ENCODE data around the gene CNDP2.

The CNDP2 gene

DNA sequence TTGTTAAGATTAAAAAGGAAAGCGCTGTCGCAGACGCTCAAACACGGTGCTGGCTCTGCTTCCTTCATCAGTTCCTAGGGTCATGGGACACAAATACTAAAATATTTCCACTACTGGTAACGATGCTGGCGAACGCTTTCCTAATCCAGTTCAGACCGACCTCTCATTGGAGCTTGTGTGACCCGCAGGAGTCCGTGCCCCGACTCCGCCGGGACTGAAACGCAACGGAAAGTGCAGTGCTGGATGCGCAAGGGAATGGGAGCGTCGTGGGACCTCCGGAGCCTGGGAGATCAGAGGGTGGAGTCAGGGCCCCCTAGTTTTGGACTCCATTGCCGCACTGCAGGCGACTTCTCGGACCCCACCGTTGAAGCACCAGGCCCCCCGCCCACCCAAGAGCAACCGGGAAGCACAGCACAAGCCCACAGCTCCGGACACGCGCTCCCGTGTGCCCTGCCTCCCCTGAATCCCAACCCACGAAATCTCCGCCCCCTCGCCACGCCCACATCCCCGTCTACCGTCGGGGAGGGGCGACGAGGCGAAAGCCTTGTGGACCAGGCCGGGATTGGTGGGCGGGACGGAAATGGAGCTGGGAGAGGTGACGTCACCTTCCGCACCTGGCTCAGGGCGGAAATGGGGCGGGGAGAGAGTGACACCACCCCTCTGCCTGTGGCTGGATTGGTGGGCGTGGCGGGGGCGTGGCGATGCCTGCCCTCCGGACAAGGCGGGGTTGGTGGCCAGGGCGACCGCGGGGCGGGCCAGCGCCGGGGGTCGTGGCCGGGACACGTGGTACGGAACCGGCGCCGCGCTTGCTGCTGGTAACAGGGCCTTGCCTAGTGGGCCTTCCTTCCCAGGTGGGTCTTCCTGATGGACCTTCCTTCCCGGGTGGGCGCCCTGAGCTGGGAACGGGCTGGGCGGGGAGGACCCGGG lies at the start of gene CNDP2:
TSS of gene CNDP2 (plus strand) at position 783 of the 927 bp plus-strand sequence. CDS start 3,611 bp downstream, outside the sequence.
- peak; percentile 98 for DNase-seq (ENCODE audit: low read depth)

DNA sequence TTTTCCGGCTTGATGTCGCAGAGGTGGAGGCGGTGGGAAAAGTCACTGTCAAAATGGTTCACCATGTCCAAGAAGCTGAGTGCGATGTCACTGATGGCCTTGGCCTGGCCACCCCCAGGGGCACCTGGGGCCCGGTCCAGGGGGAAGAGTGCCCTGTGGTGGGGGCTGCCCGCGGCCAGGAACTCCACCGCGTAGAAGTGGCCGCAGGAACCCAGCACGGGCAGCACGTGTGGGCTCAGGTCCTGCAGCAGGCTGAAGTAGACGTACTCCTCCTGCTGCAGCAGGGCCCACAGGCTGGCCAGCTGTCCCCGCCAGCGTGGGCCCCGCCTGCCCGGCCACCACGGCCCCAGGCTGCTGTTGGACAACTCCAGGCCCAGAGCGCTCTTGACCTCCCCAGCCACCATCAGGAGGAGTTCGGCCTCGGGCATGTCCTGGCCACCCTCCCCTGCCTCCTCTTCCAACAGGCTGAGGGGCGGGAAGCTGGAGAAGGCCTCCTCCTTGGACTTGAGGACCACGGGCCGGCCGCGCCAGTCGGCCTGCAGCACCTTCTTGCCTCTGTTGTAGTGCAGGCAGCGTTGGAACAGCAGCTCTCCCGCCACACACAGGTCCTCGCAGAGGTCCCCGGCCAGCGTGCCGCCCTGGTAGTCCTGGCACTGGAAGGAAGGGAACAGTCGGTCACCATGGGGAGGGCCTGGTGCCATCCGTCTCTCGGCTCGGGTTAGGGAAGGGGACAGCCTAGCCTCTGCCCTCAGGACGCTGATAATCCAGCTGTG lies 49.3 kb upstream of the CNDP2 start:
- no peak for DNase-seq (ENCODE audit: low read depth)

DNA sequence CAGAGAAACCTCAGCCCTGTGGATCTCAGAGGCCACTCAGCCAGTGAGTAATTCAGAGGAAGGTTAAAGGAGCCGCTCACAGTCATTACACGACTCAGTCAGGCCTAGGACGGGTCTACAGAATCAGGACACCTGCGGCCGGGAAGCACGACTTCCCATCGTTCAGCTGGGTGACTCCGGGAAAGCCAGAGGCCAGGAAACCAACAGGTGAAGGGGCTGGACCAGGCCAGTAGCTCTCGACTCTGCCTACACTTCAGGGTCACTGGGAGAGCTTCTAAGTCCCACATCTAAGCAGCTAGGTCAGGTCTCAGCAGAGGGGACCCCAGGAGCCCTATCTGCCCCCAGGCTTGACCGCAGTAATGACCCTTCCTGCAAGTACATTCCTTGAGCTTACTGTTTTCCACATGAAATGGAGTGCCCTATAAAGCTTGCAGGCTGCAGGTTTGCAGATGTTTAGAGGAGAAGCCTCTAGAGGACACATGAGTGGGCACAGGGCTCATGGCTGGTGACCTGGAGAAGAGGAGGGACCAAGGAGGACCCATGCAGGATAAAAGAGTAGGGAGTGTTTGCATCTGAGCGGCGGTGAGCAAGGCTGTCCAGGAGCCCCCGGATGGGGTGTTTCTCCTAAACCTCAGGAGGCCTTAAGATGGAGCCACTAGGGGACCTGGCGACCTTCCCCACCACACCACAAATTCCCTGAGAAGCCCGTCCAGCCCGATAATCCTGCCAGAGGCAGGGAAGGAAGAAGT lies 48.6 kb upstream of the CNDP2 start:
- DNase-seq (ENCODE audit: low read depth), result no peak

DNA sequence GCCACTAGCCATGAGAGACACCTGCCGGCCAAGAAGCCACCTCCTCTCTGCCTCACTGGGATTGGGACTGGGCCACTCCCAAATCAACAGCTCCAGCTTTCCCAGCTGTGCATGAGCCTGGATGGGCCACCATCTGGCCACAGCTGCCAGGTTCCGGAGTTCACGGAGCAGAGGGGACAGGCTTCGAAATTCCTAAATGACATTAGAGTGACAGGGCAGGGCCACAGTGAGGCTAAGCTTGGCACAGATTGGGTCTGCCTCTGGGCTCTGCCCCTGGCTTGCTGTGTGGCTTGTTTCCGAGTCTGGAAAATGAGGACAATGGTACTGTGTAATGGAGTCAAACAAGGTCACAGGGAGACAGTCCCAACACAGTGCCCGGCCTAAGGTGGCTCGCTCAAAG lies 45.5 kb upstream of the CNDP2 start:
- no peak for DNase-seq (ENCODE audit: low read depth)

DNA sequence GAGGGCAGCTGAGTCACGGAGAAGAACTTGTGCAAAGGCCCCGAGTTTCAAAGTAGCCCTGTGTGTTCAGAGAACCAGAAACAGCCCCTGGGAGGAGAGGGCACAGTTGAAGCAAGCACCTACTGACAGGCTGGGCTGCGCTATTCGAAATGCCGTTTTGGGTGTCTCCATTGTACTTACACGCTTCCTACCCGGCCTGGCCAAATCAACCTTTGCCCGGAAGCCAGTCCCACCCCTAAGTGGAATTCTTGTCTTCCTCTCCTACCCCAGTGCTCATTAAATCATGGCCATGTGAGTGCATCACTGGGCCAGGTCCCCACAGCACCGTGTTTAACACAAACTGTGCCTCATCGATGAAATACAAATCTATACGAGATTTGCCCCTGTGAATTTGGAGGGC lies 45.0 kb upstream of the CNDP2 start:
- no peak for DNase-seq (ENCODE audit: low read depth)

DNA sequence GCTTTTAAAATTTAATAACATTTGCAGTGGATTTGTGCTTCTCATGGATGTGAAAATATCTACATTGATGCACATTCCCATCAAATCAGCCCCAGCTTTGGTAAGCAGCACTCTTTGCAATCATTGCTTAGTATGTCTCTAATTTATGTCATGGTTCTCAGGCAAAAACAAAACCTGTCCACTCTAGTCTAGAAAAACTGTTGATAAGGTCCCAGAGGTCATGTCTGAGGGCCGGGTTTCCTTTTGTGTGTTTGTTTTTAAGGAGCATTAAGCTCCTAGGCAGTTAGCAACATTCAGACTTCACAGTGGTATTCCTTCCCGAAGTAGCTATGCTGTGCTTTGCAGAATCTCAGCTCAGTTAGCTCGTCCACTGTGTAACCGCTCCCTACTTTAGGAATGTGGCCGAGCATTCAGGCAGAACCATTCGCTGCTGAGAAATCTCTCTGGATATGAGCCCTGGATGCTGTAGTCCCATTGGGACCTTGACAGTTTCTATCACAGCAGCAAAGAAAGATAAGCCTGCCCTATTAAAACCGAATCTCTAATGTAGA lies 43.1 kb upstream of the CNDP2 start:
- no peak for DNase-seq (ENCODE audit: low read depth)

DNA sequence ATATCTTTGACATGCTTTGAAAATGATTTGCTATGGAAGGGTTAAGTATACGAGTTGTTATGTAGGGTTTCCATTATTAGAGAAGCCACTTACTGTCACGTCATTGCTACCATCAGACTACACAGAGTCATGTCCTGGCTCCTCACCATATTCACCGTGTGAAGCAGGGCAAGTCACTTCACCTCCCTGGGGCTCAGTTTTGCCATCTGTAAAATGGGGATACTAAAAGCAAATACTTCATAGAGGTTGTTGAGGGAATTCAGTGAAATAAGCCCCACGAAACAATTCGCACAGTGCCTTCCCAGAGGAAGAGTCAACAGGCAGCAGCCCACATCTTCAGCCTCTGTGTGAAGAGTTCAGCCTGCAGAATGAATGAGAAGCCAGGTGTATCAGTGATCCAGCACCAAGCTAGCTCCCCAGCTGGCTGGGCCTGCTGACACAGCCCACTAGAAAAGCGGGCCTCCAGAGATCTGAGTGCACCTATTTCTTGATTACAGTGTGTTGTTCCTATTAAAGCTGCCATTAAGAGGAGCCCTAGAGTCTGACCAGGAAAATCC lies 42.4 kb upstream of the CNDP2 start:
- no peak for DNase-seq (ENCODE audit: low read depth)

DNA sequence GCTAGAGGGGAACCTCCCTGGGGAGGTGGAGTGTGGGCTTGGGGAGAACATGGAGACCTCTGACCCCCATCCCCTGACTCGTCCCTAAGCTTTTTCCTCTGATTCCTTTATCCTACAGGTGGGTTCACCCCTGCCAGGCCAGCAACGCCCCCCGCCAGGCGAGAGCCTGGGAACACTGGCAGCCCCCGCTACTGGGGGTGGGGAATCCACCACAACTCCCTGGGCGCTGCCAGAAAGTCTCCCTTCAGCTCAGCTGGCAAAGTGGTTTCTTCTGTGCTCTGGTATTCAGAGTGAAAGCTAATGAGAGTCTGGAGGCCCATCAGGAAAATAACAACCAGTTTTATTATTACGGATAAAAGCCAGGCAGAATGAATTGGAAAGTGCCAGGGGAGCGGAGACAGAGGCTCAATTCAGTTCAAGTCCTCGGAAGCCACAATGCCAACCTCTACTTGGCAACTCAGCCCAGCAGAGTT lies 41.8 kb upstream of the CNDP2 start:
- no peak for DNase-seq (ENCODE audit: low read depth)

DNA sequence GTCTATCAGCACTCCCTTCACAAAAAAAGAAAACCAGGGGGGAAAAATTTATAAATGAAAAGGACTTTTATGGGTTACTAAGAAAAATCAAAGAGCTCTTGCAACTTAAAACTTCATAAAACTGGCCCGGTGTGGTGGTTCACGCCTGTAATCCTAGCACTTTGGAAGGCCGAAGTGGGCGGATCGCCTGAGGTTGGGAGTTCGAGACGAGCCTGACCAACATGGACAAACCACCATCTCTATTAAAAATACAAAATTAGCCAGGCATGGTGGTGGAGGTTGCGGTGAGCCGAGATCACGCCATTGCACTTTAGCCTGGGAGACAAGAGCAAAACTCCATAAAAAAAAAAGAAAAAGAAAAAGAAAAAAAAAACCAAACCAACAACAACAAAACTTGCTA lies 40.8 kb upstream of the CNDP2 start:
- DNase-seq (ENCODE audit: low read depth), result no peak

DNA sequence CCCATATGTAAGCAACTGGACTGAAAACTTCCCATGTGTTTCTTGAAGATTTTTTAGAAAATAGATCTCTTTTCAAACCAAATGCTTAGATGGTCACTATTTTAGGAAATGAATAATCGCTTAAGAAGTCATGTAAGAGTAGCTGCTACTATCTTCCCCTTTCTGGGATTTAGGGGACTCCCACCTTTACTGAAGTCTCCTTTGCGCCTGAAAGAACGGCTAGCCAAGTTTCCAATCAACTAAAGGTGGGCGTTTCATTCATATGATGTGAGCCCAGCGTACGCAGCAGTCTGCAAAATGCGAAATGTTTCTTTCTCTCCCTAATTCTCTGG lies 40.2 kb upstream of the CNDP2 start:
- no peak for DNase-seq (ENCODE audit: low read depth)

DNA sequence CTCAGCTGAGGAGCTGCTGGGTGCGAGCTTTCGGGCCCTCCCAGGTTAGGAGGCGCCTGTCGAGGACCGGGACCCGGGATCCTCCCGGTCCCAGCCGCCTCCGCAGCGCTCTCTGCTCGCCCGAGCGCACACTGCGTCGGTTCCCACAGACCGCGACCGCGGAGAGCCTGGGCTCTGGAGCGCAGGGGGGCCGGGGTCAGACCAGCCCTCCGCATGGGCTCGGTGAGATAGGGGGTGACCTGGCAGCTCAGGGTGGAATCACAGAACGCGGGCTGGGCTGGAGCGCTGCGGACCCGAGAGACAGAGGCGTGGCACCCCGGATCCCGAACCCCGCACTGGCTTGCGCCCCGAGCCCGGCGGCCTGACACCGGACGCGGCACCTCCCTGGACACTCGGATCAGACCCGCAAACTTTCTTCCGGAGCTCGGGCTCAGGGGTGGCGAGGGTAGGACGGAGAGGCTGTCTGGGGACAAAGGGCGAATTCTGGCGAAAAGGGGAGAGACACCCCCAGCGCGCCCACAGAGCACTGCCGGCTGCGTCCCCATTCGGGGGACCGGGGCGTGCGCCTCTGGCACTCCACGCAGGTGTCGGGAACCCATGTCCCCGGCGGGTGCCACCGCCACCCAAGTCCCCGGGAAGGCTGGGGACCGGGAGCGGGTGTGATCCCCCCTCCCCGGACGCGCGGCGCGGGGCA lies 39.7 kb upstream of the CNDP2 start:
- no peak for DNase-seq (ENCODE audit: low read depth)

DNA sequence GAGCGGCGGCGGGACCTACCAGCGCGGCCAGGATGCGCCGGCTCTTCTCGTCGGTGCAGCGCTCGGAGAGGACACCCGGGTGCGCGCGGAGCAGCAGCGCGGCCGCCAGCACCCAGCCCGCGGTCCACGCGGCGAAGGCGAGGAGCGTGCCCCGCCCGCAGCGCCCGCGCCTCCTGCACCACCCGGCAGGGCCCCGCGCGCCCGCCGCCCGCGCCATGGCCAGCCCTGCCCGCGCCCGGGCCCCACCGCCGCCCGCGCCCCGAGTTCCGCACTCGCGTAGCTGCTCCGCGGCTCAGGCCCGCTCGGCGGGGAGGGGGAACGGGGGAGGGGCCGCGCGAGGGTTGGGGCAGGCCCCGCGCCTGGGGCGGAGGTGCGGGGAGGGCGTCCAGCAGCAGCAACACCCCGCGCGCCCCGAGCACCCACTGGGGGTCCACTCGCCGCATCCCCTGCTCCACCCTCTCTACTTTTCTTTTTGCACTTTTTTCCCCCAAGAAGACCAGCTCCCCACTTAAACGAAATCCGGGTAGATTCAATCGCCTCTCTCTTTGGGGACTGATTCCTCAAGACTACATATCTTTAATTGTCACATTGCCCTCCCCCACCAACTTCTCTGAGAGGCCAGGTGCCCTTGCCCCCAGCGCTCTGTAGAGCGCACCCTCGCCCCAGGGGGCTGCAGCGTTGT lies 39.0 kb upstream of the CNDP2 start, which contains the start of gene DIPK1C:
TSS of gene DIPK1C (minus strand) at position 266 of the 682 bp plus-strand sequence. CDS start at position 217, 49 bp downstream.
- no peak for DNase-seq (ENCODE audit: low read depth)

DNA sequence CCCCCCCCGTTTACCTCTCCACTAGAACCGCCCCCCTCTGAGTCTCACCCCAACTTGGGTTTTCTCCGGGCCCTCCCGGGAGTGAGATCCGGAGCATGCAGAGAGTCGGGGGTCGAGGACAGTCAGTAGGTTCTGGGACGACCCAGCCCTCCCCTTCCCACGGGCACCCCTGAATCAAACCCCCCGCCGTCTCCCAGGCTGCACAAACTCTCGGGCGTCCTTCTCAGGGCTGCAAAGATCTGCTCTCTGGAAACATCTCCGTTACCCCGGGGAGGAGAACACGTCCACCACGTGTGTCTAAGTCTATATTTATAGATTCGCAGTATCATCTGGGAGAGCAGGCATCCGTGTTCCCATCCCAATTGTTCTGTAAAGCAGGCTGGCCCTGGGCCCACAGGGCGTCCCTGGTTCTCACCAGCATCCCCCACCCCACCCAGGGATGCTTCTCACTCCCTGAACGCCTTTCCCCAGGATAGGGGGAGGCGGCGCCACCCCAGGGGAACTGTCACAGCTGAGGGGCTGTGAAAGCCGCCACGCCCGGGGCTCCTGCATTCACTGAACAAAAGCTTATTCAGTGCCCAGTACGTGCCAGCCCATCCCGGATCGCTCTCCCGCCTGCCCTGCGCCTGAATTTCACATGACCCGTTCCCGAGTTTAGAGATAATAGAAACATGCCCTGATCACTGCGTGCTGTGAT lies 38.3 kb upstream of the CNDP2 start:
- no peak for DNase-seq (ENCODE audit: low read depth)

DNA sequence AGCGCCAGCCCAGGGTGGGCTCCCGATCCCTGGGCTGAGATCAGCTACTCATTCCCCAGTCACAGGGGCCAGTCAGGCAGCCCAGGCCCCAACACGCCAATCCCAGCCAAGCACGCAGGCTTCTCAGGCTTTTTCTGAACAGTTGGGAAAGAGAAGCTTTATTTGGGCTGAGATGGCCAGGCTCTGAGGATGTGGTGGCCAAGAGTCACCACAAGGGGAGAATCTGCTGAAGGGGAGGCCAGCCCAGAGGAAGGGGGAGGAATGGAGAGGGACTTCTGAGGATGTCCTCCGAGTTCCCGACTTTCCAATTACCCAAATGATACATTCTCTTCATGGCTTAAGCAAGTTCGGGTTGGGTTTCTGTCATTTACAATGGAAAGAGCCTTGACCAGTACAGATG lies 36.3 kb upstream of the CNDP2 start:
- no peak for DNase-seq (ENCODE audit: low read depth)

DNA sequence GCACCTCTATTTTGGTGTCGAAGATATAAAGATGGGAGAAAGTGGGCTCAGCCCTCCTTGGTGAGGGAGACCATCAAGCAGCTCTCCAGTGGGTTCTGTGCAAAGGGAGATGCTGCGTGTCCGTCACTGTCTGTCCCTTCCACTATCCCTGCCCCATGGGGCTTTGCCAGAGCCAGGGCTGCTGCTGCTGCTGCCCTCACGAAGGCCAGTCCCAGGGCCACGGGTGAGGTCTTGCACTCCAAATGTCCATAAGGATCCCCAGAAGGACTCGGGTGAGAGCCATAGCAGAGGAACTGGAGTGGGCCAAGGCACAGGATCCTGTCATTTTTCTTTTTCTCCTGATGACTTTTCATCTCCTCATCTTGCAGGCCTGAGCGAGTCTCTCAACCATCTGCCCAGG lies 35.3 kb upstream of the CNDP2 start:
- DNase-seq (ENCODE audit: low read depth), result no peak

DNA sequence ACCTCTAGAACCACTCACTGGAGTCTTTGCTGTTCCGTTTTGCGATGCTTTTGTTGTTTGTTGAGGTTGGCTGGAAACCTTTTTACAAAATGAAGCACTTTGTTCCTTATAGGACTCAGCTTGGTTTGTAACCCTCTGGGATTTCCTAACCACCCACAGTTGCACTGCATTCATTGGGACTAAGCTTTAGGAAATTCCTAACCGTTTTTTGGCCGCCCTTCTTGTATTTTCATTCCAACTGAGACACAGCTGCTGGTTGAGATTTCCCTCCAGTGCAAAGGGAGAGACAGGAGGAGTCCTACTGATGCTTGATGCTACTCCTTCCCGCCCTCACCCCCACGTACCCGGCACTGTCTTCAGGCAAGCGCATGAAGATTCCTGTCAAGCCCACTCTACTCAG lies 32.9 kb upstream of the CNDP2 start:
- DNase-seq (ENCODE audit: low read depth), result no peak

DNA sequence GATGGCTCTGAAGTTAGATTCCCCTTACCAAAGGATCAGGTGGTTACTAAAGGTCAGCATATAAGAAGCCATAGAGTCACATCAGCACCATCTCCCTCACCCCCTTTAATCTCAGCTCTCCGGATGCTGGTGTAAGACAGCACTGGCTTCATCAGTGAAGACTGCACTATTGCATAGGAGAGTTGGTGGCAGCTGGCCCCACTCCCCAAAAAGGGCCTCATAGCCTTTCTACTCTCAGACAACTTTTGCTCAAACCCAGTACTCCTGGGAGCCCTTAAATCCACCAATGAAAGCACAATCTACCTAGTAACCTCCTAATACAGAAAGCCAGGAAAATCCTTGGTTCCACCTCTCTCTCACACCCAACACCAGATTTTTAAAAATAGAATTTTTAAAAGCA lies 32.2 kb upstream of the CNDP2 start:
- DNase-seq (ENCODE audit: low read depth), result no peak

DNA sequence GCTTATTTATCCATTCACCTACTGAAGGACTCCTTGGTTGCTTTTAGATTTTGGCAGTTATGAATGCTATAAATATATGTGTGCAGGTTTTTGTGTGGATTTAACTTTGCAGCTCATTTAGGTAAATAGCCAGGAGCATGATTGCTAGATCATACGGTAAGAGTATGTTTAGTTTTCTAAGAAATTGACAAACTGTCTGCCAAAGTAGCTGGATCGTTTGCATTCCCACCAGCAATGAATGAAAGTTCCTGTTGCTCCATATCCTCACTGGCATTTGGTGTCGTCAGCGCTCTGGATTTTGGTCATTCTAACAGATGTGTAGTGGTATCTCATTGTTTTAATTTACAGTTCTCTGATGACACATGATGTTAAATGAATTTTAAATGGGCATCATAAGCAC lies 30.4 kb upstream of the CNDP2 start:
- no peak for DNase-seq (ENCODE audit: low read depth)

DNA sequence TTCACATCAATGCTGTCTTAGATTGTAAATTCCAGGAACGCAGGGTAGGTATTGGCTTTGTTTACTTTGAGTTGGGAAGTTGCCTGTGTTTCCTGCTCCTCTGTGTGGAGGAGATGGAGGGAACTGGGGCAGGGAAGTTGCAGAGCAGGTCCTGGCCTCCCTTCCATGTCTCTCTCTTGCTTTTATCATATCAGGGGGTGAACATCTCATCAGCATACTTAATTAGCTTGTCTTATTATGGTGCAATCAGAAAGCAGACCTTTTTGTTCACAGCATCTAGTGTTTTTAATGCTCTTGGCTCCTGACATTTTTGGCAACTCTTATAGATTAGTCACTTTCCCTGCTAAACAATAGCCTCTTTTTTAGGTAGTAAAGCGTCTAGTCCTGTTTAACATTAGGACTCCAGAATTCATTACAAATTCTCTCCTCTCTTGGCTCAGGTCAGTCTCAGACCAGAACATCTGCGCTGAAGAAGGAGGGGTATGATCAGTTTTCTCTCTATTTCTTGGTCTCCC lies 27.6 kb upstream of the CNDP2 start:
- DNase-seq (ENCODE audit: low read depth), result no peak

DNA sequence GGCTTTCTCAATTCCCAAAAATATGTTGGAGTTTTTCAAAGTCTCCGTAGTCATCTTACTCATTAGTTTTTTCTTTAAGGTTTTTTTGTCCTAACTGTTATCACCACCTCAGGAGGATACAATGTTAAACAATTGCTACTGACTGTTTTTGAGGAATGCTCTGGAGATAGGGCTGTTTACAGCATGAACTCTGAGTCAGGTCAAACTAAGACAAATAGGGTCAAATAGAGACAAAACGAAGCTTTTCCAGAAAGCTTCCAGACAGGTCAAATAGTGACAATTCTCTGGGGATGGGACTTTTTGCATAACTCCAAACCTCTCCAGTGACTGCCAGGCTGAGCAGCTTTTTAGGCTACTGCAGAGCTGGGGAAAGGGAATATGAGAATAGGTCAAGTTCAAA lies 23.9 kb upstream of the CNDP2 start:
- no peak for DNase-seq (ENCODE audit: low read depth)

All from fibroblast of gingiva (primary cell).